T-helper 2 cell (primary cell): ENCODE measurements around the gene OTOGL.
"Not testable (repeated sequence)": the region's sequence is repeated elsewhere in the genome, so short reads cannot be mapped to it uniquely, and the experiment has no call there.

Experiments used
- DNase-seq, 5 experiments: peaks; one replicate each; pipeline versions ENCODE4 v3.0.0 to v3.0.0-alpha.2; 2012 to 2022

Gene OTOGL

DNA sequence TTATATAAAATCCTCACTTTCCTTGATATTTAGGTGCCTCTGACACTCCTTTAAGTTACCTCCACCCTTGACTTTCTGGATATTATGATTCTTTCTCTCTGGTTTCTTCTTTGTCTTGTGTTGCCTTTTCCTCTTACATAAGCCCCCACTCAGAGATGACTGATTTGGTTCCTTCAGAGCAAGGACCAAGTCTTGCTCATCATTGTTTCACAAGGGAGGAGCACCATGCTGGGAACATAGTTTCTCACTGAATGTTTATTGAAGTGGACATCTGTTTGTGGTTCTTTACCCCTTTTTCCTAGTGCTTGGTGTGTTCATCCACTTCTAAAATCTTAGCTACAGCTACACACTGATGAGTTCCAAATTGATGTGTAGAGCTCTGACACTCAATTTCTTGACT is 183.4 kb downstream of the OTOGL start:
- DNase-seq, result no peak

DNA sequence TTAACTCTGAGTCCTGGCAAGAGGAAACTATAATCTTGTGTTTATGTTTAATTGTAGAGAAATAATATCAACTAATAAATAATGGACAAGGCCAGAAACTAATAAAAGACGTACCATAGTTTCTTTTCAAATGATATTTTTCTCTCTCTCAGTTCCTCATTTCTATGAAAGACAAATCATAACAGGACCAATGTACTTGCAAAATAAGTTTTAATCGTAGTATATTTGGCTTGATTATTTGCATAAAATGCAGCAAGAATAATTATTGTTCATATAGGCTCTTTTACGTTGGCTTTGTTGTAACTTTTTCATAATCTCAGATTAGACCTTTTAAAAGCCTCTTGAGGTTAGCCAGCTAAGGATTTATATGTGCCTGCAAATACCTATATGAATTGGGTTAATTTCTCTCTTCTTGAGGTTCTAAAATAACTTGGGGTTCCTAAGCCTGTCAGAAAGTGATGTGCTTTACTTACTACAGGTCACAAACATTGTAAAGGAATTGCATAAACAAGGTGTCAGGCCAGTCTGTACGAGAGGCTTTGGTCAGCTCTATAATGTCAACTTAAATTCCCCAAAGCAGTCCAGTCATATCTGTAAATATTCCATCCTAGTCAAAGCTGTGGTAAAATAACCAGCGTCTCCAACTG is 191.9 kb downstream of the OTOGL start:
- no peak for DNase-seq

DNA sequence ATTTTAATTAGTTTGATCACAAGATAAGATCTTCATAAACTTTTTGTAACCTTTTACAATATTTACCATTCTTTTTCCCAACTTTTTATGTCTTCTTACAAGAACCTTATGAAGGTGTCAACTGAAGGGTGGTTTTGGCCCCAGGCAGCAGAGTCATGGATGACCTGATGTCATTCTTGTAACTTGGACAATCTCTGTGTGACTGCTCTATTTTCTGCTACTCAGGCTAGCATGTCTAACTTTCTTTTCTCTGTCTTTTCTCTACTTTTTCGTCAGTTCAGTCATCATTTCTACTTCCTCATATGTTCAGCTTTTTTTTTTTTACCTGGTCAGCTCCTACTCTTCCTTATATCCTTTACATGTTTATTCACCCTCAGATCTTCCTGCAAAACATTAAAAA is 194.0 kb downstream of the OTOGL start:
- DNase-seq, result no peak

DNA sequence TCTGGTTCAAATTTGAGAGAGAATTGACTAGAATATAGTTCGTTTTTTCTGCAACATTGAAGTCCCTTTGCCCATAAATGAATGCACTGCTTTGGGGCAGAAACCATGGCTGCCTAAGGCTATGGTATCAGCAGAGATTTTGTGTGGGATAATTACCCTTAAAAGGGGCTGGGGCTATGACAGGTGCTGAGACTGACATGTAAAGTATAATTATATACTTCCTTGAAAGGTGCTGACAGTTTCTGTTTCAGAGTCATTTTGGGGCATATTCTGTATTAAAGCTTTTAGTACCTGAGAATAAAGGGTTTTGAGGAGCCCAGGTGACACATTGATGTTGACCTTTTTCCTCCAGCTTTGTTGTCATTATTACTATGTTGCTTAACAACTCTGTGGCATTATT is 194.4 kb downstream of the OTOGL start:
- DNase-seq, result no peak

- no peak for DNase-seq
Observed at GRCh38 chr12:80299219-80299618, 199.9 kb downstream of the OTOGL start.

DNA sequence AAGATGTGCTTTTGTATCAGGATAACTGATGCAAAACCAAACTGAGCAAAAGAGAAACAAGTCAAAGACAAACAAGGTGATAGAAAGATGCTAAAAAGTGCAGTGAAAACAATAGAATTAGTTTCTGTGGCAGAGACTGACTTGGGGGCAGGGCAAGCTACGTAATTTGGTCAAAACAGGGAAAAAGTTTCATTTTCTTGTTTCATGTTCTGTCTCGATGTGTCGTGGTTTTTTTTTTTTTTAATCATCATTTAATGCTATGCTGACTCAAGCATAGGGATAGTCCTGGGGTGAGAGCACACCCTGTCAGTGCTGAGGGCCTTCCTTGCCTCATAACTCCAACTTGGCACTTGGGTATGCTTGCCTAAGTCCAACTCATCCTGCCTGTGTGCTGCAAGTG is 200.6 kb downstream of the OTOGL start:
- peak in 1 of 5 experiments; percentile 52 for DNase-seq

DNA sequence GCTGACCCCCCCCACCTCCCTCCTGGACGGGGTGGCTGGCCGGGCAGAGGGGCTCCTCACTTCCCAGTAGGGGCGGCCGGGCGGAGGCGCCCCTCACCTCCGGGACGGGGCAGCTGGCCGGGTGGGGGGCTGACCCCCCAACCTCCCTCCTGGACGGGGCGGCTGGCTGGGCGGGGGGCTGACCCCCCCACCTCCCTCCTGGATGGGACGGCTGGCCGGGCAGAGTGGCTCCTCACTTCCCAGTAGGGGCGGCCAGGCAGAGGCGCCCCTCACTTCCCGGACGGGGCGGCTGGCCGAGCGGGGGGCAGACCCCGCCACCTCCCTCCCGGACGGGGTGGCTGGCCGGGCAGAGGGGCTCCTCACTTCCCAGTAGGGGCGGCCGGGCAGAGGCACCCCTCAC is 208.1 kb downstream of the OTOGL start:
- not testable (repeated sequence) for DNase-seq

- no peak for DNase-seq
Observed at GRCh38 chr12:80313209-80313608, 213.9 kb downstream of the OTOGL start.

DNA sequence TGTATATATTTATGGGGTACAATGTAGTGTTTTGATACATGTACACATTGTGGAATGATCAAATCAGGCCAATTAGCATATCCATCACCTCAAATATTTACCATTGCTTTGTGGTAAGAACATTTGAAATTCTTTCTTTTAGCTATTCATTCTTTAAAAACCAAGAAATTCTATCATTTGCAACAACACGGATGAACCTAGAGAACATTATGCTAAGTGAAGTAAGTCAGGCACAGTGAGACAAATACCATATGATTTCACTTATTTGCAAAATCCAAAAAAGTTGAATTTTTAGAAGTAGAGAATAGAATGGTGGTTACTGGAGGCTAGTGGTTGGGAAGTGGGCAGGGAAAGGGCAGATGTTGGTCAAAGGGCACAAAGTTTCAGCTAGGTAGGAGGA is 215.4 kb downstream of the OTOGL start:
- DNase-seq, result no peak

DNA sequence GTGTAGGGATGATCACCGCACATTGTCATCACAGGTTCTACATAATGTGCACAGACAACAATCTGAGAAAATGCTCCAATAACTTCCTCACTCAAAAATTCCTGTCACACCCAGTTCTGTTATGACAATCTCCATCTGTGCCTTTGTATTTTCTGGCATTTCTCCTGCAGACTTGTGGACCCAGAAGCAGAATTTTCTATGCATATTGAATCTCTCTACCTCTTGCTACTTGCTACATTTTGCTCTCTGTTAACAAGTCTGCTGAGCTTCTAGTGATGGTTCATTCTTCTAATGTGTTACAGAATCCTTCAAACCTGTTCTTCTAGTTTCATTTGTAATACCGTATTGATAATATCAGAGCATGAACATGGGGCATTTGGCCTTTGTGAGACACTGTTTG is 216.9 kb downstream of the OTOGL start:
- DNase-seq, result no peak

DNA sequence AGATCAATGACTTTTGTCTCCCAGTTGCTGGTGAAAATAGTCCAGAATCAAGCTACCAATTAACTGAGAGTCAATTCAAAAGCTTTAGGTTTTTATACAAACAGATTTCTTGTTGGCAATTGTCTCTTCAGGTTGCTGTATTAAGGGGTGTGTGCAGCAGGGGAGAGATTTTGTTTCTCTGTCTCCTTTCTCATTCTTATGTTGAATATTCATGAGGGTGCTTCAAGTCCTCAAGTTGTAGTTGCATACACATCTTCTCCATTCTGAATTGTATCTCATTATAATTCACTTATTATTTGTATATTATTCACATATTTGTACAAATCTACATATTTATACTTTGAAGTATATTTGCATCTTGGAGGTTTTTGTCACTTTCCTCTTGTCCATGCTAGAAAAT is 218.0 kb downstream of the OTOGL start:
- no peak for DNase-seq

GRCh38 chr12:80317899-80318298 is 218.6 kb downstream of the OTOGL start:
- no peak for DNase-seq

GRCh38 chr12:80320121-80320678 is 220.9 kb downstream of the OTOGL start:
- DNase-seq, result no peak

- DNase-seq, result no peak
Observed at GRCh38 chr12:80321653-80322052, 222.3 kb downstream of the OTOGL start.

GRCh38 chr12:80325167-80325959 is 226.0 kb downstream of the OTOGL start:
- DNase-seq, result no peak

DNA sequence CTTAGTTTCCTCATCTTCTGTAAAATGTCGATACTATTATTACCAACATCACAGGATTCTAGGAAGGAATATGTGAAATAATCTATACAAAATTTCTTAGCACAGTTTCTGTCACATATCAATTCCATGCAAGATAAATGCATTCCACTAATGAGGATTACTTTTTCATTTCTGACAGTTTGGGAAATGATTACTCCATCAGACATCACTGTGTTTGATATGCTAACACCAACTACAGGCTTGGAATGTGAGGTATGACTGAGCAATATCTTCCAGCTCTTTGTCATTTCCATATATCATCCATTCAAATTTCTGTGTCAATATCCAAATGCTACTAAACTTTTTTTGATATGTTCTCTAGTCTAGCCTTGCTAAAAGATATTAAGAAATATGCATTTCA is 233.5 kb downstream of the OTOGL start:
- DNase-seq, result no peak

DNA sequence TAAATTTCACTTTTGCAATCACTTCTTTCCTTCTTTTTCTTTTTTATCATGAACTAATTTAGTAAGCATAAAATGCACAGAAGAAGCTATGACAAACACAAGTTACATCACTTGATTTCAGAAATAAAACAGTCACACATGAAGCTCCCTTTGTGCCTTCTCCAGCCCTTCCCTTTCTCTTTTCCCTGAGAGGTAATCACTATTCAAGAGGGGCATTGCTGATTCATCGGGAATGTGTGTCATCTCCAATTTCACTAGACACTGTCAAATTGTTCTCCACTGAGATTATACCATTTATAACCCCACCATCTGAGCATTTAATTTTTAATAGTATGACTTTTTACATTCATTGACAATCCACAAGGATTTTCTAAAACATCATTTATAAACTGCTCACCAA is 253.1 kb downstream of the OTOGL start:
- DNase-seq, result no peak

- peak in 1 of 5 experiments; percentile 30 for DNase-seq
Observed at GRCh38 chr12:80353254-80353653, 253.9 kb downstream of the OTOGL start.

DNA sequence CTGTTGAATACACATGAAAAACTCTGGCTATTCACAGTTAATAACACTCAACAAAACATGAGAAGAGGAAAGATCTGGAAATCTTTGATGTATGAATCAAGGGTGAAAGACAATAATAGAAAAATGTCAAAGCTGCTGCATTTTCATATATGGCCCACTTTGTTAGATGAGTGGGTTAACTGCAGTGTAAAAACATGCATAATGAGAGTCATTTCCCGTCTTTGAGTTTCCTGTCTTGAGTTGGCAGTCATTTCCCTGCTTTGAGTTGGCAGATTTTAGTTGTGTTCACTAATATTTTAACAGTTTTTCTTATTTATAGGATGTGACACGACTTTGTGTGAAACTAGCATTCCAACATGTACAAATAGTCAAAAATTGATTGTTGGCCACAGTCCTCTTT is 256.8 kb downstream of the OTOGL start:
- DNase-seq, result peak in 1 of 5 experiments; percentile 52

DNA sequence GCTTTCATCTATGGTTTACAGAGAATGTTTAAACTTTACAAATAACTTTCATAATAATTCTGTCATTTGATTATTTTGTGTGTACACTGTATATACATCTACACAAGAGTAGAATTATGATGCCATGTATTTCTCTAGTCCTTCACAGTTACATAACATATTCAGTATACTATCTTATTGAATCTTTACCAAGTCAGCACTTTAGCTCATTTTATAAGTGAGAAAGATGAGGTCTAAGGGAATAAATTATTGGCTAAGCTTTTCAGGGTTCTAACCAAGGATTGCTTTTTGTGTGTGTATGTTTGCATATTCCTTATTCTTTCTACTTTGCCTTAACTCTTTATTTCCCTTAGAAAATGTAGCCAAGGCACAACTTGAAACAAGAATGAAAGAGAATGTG is 260.4 kb downstream of the OTOGL start:
- no peak for DNase-seq

GRCh38 chr12:80364056-80364455 is 264.7 kb downstream of the OTOGL start:
- no peak for DNase-seq

- no peak for DNase-seq
Observed at GRCh38 chr12:80373666-80374065, 274.3 kb downstream of the OTOGL start.

- DNase-seq, result no peak
Observed at GRCh38 chr12:80374615-80375014, 275.3 kb downstream of the OTOGL start.

DNA sequence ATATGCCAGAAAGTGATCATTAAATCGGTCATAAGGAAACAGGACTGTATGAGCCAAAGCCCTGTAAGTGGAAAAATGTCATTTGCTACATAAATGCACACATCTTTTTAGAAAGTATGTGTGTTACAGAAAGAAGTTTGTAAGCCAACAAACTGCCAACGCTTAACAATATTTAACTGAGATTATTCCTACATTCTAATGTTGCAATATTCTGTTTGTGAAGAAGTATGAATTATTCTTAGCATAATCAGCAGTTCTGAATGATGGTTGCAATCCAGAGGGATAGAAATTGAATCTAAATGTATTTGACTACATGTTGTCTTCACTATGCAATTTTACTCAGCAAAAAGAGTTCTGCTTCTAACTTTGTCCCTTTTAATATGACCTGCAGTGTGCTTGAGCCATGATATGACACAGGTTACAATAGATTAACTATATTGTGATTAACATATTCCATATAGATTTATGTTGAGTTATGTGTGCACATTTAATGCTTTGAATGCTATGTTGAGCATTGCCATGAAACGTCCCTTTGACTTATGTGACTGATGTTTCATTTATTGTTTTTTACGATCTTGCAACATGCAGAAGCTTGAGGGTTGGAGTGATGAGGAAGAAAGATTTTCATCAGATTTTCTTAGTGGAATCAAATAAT is 277.9 kb downstream of the OTOGL start:
- DNase-seq, result no peak
